SK-N-SH treated with all-trans-retinoic acid at 6 μM for 48 hours (cell line): ENCODE measurements around the gene PRSS2.

Experiments
- BACH2 ChIP-seq: fragments of 250-450 bp; sonication (Bioruptor Pico); IDR thresholded peaks from 2 replicates; pipeline ENCODE4 v1.9.0; 2021; ENCODE audit warnings: mild to moderate bottlenecking, borderline replicate concordance
- CSRNP3 ChIP-seq: fragments of 250-450 bp; sonication (Bioruptor Pico); IDR thresholded peaks from 2 replicates; pipeline ENCODE4 v1.5.1; 2021; ENCODE audit warnings: mild to moderate bottlenecking, moderate library complexity
- GLIS3 ChIP-seq: fragments of 250-450 bp; sonication (Bioruptor Pico); IDR thresholded peaks from 2 replicates; pipeline ENCODE4 v1.5.0; 2020; ENCODE audit warnings: mild to moderate bottlenecking, moderate library complexity
- OSR1 ChIP-seq: fragments of 250-450 bp; sonication (Bioruptor Pico); IDR thresholded peaks from 2 replicates; pipeline ENCODE4 v1.8.0; 2022; ENCODE audit warnings: moderate library complexity, mild to moderate bottlenecking, inconsistent platforms
- TOX ChIP-seq: fragments of 250-450 bp; sonication (Bioruptor Pico); IDR thresholded peaks from 2 replicates; pipeline ENCODE4 v1.8.0; 2021; ENCODE audit warnings: mild to moderate bottlenecking, moderate library complexity, borderline replicate concordance
- TSHZ2 ChIP-seq: fragments of 250-450 bp; sonication (Bioruptor Pico); IDR thresholded peaks from 2 replicates; pipeline ENCODE4 v1.5.0; 2020; ENCODE audit warnings: mild to moderate bottlenecking, moderate library complexity
- ZC3H10 ChIP-seq: fragments of 250-450 bp; sonication (Bioruptor Pico); IDR thresholded peaks from 2 replicates; pipeline ENCODE4 v1.5.1; 2021; ENCODE audit warnings: mild to moderate bottlenecking, moderate library complexity
- ZNF565 ChIP-seq: fragments of 450-650 bp; formaldehyde crosslinking; conservative IDR thresholded peaks from 2 replicates; pipeline ENCODE4 v1.5.0; 2020; ENCODE audit warnings: low read depth, mild to moderate bottlenecking, moderate library complexity
- ZNF70 ChIP-seq: fragments of 450-650 bp; formaldehyde crosslinking; IDR thresholded peaks from 2 replicates; pipeline ENCODE4 v1.5.0; 2020; ENCODE audit warnings: mild to moderate bottlenecking, moderate library complexity

GRCh38 chr7:142809671-142810070 is 38.9 kb downstream of the PRSS2 start:
- TF ChIP-seq GLIS3 (CRISPR knock-in tag) (no peak), TSHZ2 (CRISPR knock-in tag) (no peak), ZNF70 (CRISPR knock-in tag) (no peak), TOX (CRISPR knock-in tag) (no peak), ZNF565 (CRISPR knock-in tag) (no peak), CSRNP3 (CRISPR knock-in tag) (no peak), BACH2 (no peak), OSR1 (CRISPR knock-in tag) (no peak), ZC3H10 (CRISPR knock-in tag) (no peak)
